ENCODE measurements around the gene ARNT2. TPM values are rescaled to one million over a fixed set of nuclear protein-coding genes. Genes with fewer than 3 reads are reported as not detected.

The ARNT2 gene
- polyA plus RNA-seq, 3 donors = 0.52 to 1.9 (median 1.5) TPM

DNA sequence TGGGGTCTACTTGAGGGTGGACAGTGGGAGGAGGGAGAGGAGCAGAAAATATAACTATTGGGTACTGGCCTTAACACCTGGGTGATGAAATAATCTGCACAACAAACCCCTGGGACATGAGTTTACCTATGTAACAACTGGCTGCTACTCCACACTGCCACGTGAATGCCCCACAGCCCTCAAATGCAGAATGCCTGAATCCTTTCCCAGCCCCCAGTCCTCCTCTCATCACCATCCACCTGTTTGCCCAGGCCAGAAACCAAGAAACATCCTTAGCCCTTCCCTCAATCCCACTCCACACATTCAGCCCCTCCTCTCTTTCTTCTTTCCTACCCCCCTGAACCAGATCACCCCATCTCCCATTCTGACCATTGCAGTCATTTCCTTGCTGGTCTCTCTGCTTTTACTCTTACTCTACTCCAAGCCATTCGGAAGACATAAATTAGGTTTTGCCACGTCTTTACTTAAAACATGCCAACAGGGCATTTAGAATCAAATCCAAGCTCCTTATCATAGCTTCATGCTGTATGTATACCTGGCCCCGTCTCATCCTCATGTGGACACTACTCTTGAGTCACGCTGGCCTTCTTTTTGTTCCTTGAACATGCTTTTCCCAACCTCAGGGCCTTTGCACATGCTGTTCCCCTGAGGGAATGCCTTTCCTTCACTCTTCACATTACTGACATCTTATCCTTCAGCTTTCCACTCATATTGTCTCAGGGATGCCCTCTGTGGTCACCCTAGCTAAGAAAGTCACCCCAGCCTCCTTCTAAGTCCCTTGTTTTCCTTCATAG lies 153.5 kb downstream of the ARNT2 start:
- WGBS, 3 donors = 83 to 93% (median 92%) methylated on average over 5 of the region's 5 CpGs

DNA sequence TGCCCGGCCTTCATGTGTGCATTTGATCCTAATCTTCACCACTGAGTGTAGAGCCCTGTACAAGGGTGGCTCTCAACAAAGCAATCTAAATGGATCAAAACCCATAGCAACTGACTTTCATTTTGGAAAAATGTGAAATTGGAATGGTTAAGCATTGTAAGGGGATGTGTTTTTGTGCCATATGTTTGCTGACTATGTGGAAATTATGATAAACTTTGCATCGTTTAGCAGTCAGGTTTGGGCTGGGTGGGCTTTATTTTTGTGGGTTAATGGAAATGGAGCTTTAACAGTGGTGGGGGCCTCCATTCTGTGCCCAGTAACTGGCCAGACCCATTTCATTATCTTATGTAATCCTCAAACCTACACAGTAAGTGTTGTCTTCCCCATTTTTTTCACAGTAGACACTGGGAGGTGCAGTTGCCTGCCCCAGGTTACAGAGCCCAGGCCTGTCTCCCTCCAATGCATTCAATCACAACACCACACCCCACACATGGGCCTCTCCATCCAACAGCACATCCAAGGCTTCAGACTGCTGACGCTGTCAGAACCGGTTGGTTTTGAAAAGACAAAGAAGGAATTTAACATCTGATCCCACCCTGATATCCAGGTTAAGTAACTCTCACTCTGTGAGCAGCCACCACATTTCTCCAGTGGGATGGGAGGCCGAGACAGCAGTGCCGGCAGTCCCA lies 154.6 kb downstream of the ARNT2 start:
- WGBS, 3 donors = 86 to 88% (median 88%) methylated on average over 6 of the region's 6 CpGs
- H3K27ac ChIP-seq (ENCODE audit: low read depth, low read length) = no peak overlapping the region

More for the DNA sequence above, 153.5 kb downstream of the ARNT2 start:
- no peak overlapping the region for H3K27ac ChIP-seq (ENCODE audit: low read depth, low read length)

DNA sequence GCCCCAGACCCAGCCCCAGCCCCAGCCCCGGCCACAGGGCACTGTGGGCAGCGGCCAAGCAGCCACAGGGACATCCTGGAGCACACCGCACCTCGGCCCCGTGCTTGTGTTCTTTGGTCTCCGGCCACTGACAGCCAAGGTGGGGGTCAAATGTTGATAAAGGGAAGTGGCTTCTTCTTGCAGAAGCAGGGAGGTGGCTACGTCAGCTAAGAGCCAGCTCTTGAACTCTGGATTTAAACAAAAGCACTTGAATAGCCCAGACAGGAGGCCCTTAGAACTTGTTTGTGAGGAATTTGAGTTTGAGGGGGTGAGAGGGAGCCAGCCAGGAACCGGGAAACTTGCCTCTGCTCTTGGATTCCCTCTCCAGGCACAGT lies 155.1 kb downstream of the ARNT2 start:
- H3K27ac ChIP-seq (ENCODE audit: low read depth, low read length) = no peak overlapping the region
- WGBS, 3 donors = 67 to 87% (median 77%) methylated on average over 8 of the region's 8 CpGs

DNA sequence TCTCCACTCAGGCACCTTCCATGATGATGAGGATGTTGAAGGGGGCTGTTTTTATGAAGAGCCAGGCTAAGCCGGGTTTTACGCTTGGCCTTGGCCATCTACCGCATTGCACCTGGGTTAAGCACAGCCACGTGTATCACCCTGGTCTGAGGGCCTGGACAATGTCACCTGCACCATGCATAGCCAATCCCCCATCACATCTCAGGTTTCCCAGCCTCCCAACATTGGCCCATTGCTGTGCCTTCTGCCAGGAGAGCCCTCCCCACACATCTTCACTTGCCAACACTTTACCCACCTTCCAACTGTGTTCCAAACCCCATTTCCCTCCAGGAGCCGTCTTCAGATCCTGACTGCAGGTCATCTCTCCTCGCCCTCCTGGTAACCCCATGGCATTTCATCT lies 155.6 kb downstream of the ARNT2 start:
- 79 to 91% (median 90%) methylated on average over 6 of the region's 6 CpGs for WGBS, 3 donors
- no peak overlapping the region for H3K27ac ChIP-seq (ENCODE audit: low read depth, low read length)

DNA sequence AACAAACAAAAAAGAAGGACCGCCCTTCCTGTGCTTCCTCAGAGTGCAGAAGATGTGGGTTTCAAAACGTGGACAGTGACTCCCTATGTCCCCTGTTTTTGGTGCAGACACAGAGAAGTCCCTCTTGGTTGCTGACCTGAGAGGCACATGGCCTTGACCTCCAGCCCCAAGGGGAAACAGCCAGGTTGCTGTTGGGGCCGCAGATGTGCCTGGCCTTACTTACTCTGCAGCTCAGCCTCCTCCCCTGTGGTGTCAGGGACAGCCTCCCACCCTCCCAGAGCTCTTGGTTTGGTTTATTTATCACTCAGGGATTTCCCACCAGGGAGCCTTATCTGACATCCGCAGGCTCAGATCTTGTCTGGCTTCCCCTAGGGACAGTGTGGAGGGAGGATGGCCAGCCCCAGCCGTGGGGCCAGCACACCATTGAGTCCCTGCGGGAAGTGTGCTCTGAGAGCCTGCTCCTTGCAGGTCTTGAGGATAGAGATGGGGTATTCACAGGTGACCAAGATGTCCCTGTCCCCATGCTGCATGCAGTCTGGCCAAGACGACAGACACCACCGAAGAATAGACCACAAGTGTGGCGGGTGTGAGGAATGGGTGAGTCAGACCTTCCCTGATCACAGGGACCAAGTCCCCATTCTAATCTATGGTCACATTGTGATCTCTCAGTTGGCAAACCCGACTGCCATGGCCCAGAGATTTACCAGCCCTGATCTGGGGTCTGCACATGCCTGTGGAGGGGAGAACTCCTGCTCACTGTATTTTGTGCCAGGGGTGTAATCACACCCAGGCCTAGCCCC lies 156.6 kb downstream of the ARNT2 start:
- no peak overlapping the region for H3K27ac ChIP-seq (ENCODE audit: low read depth, low read length)
- 52 to 70% (median 66%) methylated on average over 10 of the region's 10 CpGs for WGBS, 3 donors

DNA sequence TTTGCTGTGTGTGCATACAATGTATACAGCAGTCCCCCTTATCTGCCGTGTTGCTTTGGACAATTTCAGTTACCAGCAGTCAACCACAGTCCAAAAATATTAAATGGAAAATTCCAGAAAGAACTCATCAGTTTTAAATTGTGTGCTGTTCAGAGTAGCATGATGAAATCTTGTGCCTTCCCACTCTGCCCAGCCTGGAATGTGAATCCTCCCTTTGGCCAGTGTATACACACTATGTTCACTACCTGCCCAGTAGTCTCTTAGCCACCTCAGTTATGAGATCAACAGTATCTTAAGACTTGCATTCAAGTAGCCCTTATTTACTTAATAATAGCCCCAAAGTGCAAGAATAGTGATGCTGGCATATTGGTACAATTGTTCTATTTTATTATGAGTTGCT lies 157.3 kb downstream of the ARNT2 start:
- H3K27ac ChIP-seq (ENCODE audit: low read depth, low read length) = no peak overlapping the region
- WGBS, 3 donors = 47 to 74% (median 58%) methylated on average over 1 of the region's 1 CpG

DNA sequence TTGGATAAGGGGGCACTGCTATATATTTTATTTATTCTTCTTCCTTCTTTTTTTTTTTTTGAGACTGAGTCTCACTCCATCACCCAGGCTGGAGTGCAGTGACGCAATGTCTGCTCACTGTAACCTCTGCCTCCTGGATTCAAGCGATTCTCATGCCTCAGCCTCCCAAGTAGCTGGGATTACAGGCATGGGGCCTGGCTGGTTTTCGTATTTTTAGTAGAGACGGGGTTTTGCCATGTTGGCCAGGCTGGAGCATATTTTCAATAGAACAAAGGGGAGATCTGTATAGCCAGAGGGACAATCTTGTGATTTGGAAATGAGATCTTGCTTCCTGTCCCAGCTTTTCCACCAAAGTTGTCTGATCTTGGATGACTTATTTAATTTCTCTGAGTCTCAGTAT lies 157.9 kb downstream of the ARNT2 start:
- WGBS, 3 donors = 76 to 92% (median 80%) methylated on average over 4 of the region's 4 CpGs
- H3K27ac ChIP-seq (ENCODE audit: low read depth, low read length) = no peak overlapping the region

DNA sequence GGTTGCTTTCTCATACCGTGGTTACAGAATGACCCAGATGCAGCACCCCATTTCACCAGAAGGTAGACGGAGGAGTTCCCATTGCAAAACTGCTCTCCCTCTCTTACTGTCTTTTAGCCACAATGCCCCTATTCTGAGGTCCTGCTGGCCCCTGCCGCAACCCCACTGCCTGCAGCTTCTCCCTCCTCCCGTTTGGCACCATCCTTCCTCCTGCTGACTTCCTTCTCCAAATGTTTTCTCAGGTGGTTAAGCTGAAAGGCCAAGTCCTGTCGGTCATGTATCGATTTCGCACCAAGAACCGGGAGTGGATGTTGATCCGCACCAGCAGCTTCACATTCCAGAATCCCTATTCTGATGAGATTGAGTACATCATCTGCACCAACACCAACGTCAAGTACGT lies 158.7 kb downstream of the ARNT2 start:
- WGBS, 3 donors = 70 to 87% (median 83%) methylated on average over 11 of the region's 11 CpGs
- H3K27ac ChIP-seq (ENCODE audit: low read depth, low read length) = no peak overlapping the region

DNA sequence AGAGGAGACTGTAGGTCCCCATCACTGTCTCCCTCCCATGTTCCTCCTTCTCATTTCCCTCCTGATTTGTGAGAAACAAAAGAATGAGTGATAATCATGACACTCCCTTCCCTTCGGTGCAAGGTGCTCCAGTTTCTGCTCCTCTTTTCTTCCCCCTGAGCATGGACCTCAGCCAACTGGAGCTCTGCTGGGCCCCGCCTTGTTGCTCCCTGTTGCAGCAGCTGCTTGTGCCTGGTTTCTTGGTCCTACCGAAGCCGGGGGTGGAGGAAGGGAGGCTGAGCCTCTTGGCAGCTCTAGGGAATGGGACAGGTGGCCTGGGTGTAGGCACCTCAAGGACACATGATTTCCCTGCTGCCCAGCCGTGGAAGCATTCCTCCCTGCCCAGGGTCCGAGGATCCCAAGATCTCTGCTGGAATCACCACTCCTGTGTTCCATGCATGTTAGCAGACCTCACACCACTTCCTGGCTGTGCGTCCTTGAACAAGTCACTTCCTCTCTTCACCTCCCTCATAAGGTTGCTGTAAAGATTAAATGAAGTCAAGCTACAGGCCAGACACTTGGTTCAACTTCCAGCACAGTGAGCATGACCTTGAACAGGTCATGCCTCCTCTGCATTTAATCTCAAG lies 159.3 kb downstream of the ARNT2 start:
- WGBS, 3 donors = 46 to 78% (median 75%) methylated on average over 7 of the region's 7 CpGs
- no peak overlapping the region for H3K27ac ChIP-seq (ENCODE audit: low read depth, low read length)

DNA sequence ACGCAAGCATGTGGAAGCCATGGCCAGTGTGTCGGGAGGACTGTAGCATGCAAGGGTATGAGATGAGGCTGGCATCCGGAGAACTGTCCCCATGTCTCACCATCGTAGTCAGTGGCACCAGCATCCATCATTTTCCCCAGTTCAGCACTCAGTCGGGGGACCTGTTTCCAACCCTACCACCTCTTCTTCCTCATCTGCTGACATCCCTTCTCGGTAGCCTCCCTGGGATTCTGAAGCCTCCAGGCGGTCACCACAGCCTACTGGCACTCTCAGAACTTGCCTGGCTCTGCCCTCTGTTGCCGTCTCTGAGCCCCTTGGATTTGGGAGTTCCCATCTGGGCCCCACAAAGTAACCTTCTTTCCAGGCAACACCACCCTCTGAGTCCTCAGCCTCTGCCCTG lies 159.9 kb downstream of the ARNT2 start:
- H3K27ac ChIP-seq (ENCODE audit: low read depth, low read length) = no peak overlapping the region
- WGBS, 3 donors = 92 to 94% (median 93%) methylated on average over 8 of the region's 8 CpGs

DNA sequence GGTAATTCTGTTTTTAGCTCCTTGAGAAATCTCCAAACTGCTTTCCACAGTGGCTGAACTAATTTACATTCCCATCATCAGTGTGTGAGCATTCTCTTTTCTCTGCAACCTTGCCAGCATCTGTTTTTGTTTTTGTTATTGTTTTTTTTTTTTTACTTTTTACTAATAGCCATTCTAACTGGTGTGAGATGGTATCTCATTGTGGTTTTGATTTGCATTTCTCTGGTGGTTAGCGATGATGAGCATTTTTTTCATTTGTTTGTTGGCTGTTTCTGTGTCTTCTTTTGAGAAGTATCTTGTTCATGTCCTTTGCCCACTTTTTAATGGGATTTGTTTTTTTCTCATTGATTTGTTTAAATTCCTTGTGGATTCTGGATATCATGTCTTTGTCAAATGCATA lies 161.2 kb downstream of the ARNT2 start:
- no peak overlapping the region for H3K27ac ChIP-seq (ENCODE audit: low read depth, low read length)
- 83 to 97% (median 91%) methylated on average over 1 of the region's 1 CpG for WGBS, 3 donors

DNA sequence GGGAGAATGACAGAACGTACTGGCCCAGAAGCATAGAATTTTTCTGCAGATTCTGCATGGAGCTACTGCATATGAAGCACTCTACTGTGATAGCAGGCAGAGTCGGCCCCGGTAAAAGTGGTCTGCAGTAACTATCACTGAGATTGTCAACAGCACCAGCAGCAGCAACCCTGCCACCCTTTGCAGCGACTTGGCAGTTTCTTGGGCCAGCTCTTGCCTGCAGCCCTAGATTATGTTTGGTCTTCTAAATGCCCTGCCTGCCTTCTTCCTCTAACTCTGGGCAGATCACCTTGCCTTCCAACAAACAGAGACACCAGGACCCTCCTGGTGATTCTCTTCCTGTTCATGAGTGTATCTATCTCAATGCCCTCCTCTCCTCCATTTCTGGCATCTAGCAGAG lies 161.8 kb downstream of the ARNT2 start:
- WGBS, 3 donors = 87 to 92% (median 91%) methylated on average over 4 of the region's 4 CpGs
- no peak overlapping the region for H3K27ac ChIP-seq (ENCODE audit: low read depth, low read length)

DNA sequence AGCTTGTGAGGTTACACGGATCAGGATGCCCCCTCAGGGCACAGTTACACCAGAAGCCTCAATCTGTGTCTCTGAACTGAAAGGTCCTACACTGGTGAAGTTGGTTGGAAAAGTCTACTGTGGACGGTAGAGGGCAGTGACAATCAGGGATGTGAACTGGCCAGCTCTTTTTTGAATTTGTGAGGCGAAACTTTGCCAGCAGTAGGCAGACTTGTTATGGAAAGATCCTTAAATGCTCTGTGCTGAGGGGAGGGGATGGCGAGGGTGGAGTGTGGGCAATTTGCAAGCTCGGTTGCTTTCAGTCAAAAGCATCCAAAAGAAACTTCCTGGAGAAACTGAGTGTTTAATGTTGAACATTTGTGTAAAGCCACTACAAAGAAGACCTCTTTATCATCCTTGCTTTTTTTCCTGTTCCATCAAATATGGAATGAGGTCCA lies 163.6 kb downstream of the ARNT2 start:
- H3K27ac ChIP-seq (ENCODE audit: low read depth, low read length) = no peak overlapping the region
- 4 to 6% (median 6%) methylated on average over 5 of the region's 5 CpGs for WGBS, 3 donors

DNA sequence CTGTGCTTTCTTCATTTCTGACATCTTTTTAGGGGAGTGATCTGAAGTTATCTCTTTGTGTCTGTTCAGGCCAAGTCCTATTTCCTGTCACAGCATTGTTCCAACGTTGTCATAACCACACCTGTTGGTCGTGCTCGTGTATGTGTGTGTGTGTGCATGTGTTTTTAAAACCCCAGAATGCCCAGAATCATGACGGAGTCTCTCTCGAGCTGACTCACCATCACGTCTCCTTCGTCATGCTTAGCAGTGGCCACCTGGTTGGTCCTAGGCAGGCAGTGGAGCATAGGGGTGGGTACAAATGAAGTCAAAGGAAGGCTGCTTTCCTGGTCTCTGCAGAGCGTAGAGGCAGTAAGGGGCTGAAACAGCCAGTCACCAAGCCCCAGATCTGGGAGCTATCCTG lies 164.1 kb downstream of the ARNT2 start:
- WGBS, 3 donors = 72 to 77% (median 76%) methylated on average over 8 of the region's 8 CpGs
- H3K27ac ChIP-seq (ENCODE audit: low read depth, low read length) = no peak overlapping the region

DNA sequence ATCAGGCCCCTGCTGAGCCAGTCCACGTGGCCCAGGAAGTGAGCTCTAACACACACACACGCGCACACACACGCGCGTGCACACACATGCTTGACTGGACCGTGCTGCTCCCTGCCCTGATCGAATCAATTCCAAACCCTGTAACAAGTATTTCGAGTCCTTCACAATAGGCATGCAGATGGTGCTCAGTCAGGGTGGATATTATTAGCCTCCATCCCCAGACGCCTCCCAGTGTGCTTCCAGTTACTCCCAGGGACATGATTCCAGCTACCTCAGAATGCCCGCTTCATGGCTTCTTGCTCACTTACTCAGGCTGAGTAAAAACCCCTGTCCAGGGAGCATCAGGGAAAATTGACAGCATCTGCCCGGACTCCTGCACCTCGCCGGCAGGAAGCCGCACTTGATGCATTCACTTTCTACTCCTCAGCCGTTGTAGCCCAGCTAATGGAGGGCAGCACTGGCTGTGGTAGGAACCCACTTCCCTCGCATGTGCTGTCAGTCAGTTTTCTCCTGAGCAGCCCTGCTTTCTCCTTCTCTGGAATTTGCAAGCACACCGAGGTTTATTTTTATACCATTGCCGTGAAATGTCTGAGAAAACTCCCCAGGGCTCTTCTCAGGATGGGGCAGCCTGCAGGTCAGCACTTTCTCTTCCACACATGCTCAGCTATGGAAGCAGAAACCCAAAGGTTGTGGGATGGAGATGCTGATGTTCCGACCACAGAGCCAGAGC lies 164.9 kb downstream of the ARNT2 start:
- H3K27ac ChIP-seq (ENCODE audit: low read depth, low read length) = no peak overlapping the region
- 76 to 88% (median 78%) methylated on average over 20 of the region's 20 CpGs for WGBS, 3 donors

DNA sequence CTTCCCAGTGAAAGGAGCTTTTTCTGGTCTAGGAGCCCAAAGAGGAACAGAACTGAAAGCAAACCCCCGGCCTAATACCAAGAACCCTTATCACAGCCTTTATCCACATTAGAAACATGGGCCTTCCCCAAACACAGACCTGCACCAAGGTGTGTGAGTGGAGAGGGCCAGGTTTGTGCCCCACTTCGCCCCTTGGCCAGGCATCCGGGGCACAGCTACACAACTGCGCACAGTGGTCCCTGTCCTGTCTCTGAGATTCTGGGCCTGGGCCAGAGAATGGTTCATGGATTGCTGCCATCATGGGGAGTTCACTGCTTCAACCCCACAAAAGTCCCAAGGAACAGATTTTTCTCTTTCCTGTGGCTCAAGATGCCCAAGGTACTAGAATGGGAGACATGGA lies 165.5 kb downstream of the ARNT2 start:
- no peak overlapping the region for H3K27ac ChIP-seq (ENCODE audit: low read depth, low read length)
- 91 to 95% (median 93%) methylated on average over 4 of the region's 4 CpGs for WGBS, 3 donors

DNA sequence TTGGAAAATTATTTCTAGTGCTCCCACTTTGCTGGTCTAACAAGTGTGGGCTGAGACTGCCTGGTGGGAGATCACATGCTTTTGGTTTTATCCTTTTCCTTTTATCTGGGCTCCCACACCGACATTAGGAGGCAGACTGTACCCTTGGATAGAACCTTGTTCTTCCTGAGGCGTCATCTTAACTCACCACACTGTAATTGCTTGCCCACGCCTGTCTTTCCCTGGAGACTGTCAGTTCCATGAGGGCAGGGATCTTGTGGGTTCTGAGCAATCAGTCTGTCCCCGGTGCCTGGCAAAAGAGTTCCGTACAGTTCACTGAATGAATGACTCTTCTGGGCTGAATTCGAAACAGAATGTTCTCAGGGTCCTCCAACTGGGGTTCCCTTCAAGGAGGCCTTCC lies 166.4 kb downstream of the ARNT2 start:
- H3K27ac ChIP-seq (ENCODE audit: low read depth, low read length) = no peak overlapping the region

DNA sequence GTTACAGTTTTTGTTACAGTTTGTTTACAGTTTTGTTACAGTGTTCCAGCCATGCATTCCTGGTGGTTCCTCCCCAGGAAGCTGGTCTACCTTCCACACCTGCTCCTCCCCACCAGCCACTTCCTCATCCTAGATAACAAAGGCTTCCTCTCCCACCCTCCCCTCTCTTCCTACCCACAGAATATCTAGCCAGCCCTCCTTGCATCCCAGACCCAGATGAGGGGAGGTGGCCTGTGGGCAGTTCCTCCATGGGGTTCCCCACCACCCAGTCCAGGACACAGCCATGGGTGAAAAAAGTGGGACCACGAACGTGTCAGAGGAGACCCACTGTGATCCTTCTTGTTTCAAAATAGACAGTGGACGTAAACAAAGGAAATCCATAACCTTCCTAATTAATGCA lies 168.2 kb downstream of the ARNT2 start:
- 56 to 74% (median 68%) methylated on average over 3 of the region's 3 CpGs for WGBS, 3 donors

More for the DNA sequence above, 166.4 kb downstream of the ARNT2 start:
- 74 to 86% (median 80%) methylated on average over 6 of the region's 6 CpGs for WGBS, 3 donors

More for the DNA sequence above, 168.2 kb downstream of the ARNT2 start:
- no peak overlapping the region for H3K27ac ChIP-seq (ENCODE audit: low read depth, low read length)

Data from adipose tissue (tissue), 3 donors.